SK-N-MC (cell line): ENCODE results near the gene S100P.
A peak's percentile ranks its signal among the peaks of the same experiment; 100 is the strongest.

Experiments used
- DNase-seq: peaks from one replicate; pipeline ENCODE4 v3.0.0-alpha.2; 2011; ENCODE audit warnings: low read depth, low spot score
- H3K27ac ChIP-seq: fragments of 200-600 bp; sonication (generic); 2 replicates; pipeline ENCODE4 v1.5.1; 2016; ENCODE audit warnings: mixed run types
- H3K36me3 ChIP-seq: fragments of 200-600 bp; sonication (generic); 2 replicates; pipeline ENCODE4 v1.6.1; 2017; ENCODE audit warnings: antibody characterized with exemption, low read length, mixed read lengths; ENCODE audit not compliant: insufficient read depth
- H3K4me3 ChIP-seq: fragments of 200-600 bp; sonication (generic); 2 replicates; pipeline ENCODE4 v1.5.1; 2016
- H3K9ac ChIP-seq: fragments of 200-600 bp; sonication (generic); 2 replicates; pipeline ENCODE4 v1.8.0; 2017; ENCODE audit warnings: mixed run types, mixed read lengths; ENCODE audit not compliant: insufficient read length
- H3K9me3 ChIP-seq: fragments of 200-600 bp; sonication (generic); 2 replicates; pipeline ENCODE4 v1.6.1; 2017; ENCODE audit warnings: low read depth, mild to moderate bottlenecking, antibody characterized with exemption, low read length, moderate library complexity, mixed read lengths
- EZH2 ChIP-seq: fragments of 200-600 bp; sonication (generic); IDR thresholded peaks from one replicate; pipeline ENCODE4 v1.6.1; 2017; ENCODE audit warnings: antibody characterized with exemption
- FOXP2 ChIP-seq: optimal IDR thresholded peaks from 2 replicates; pipeline ENCODE3; 2011; ENCODE audit warnings: mild to moderate bottlenecking, moderate library complexity; ENCODE audit not compliant: insufficient read depth; ENCODE audit errors: extremely low read length, control extremely low read depth
- POLR2AphosphoS5 ChIP-seq: IDR thresholded peaks from 2 replicates; pipeline ENCODE4 v1.6.1; 2012; ENCODE audit warnings: mild to moderate bottlenecking, low read depth, low read length, borderline replicate concordance

Gene S100P

GRCh38 chr4:6699903-6700302 lies 6.2 kb downstream of the S100P start:
- H3K27ac ChIP-seq, result no peak overlapping the region
- no peak for TF ChIP-seq FOXP2
- TF ChIP-seq POLR2AphosphoS5, result no peak
- TF ChIP-seq EZH2, result no peak
- H3K36me3 ChIP-seq, result peaks cover 8% of the 10 kb centered on the region; the same call in 1 of the 2 replicates
- no peak overlapping the region for H3K4me3 ChIP-seq
- no peak for DNase-seq
- no peak overlapping the region for H3K9ac ChIP-seq
- H3K9me3 ChIP-seq, result no peaks in the 10 kb centered on the region

GRCh38 chr4:6701371-6701770 lies 7.7 kb downstream of the S100P start:
- H3K4me3 ChIP-seq, result no peak overlapping the region
- no peak for TF ChIP-seq POLR2AphosphoS5
- TF ChIP-seq EZH2, result no peak
- TF ChIP-seq FOXP2, result no peak
- DNase-seq, result no peak

GRCh38 chr4:6702761-6703160 lies 9.1 kb downstream of the S100P start:
- no peak overlapping the region for H3K4me3 ChIP-seq
- H3K9me3 ChIP-seq, result no peaks in the 10 kb centered on the region
- H3K36me3 ChIP-seq, result peaks cover 14% of the 10 kb centered on the region
- DNase-seq, result no peak
- TF ChIP-seq EZH2, result no peak
- TF ChIP-seq POLR2AphosphoS5, result no peak
- TF ChIP-seq FOXP2, result no peak
- no peak overlapping the region for H3K9ac ChIP-seq
- no peak overlapping the region for H3K27ac ChIP-seq

More at GRCh38 chr4:6701371-6701770, 7.7 kb downstream of the S100P start:
- H3K36me3 ChIP-seq, result peaks cover 8% of the 10 kb centered on the region; the same call in 1 of the 2 replicates
- no peaks in the 10 kb centered on the region for H3K9me3 ChIP-seq
- no peak overlapping the region for H3K27ac ChIP-seq
- H3K9ac ChIP-seq, result no peak overlapping the region

DNA sequence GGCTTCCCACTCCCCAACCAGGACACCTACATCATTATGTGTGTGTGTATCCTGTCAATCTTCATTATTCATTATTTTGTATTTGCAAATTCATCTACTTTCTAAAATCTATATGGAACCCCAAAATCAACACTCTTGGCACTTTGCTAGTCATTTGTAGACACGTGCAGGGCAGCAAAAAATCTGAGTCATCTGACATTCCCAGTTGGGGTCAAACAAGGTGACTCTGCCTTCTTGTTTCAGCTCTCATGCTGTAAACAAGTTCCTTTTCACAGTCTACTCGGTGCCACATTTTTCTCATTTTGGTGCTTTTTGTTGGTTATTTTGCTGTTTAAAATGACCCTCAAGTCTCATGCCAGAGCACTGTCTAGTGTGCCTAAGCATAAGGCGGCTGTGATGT lies 10.1 kb downstream of the S100P start:
- Histone ChIP-seq H3K27ac (no peak overlapping the region), H3K4me3 (no peak overlapping the region), H3K36me3 (peaks cover 17% of the 10 kb centered on the region), H3K9me3 (no peaks in the 10 kb centered on the region), H3K9ac (no peak overlapping the region)
- TF ChIP-seq FOXP2 (no peak), POLR2AphosphoS5 (no peak)
- DNase-seq, result no peak

DNA sequence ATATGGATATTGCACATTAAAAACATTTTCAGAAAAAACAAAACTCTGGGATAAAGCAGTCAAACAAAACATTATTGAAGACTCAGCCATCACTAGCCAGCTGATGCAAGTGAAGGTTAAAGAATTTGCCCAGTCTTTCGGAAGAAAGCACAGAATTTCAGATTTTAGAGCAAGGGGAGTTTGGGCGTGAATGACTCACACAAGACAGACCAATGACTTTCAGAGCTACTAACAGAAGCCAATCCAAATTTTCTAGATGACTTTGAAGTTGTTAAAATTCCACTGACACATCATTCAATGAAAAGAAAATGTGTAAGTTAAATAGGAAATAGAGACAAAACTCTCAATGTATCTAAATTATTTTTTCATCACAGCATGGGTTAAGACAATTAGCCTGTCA lies 12.0 kb downstream of the S100P start:
- Histone ChIP-seq H3K36me3 (peaks cover 17% of the 10 kb centered on the region), H3K4me3 (no peak overlapping the region), H3K9ac (no peak overlapping the region), H3K9me3 (no peaks in the 10 kb centered on the region), H3K27ac (no peak overlapping the region)
- DNase-seq, result no peak
- TF ChIP-seq FOXP2, result no peak
- TF ChIP-seq EZH2, result no peak

DNA sequence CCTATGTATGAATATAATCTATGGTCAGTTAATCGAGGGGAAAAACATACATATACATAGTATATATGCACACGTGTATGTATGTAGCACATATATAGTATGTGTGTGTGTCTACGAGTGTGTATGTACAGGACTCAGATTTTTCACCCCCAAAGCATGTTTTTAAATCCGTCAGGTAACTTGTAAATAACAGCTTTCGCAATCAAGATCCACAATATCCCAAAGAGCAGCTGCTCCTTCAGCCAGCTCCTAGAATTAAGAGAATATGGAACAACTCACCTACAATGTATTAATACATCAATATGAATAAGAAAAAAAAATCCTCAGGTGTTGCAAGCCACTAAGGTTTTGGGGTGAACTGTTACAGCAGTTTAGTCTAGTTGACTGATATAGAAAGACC lies 12.5 kb downstream of the S100P start:
- Histone ChIP-seq H3K9ac (no peak overlapping the region), H3K36me3 (peaks cover 17% of the 10 kb centered on the region)
- no peak for TF ChIP-seq POLR2AphosphoS5
- no peak for TF ChIP-seq EZH2
- no peak for TF ChIP-seq FOXP2

DNA sequence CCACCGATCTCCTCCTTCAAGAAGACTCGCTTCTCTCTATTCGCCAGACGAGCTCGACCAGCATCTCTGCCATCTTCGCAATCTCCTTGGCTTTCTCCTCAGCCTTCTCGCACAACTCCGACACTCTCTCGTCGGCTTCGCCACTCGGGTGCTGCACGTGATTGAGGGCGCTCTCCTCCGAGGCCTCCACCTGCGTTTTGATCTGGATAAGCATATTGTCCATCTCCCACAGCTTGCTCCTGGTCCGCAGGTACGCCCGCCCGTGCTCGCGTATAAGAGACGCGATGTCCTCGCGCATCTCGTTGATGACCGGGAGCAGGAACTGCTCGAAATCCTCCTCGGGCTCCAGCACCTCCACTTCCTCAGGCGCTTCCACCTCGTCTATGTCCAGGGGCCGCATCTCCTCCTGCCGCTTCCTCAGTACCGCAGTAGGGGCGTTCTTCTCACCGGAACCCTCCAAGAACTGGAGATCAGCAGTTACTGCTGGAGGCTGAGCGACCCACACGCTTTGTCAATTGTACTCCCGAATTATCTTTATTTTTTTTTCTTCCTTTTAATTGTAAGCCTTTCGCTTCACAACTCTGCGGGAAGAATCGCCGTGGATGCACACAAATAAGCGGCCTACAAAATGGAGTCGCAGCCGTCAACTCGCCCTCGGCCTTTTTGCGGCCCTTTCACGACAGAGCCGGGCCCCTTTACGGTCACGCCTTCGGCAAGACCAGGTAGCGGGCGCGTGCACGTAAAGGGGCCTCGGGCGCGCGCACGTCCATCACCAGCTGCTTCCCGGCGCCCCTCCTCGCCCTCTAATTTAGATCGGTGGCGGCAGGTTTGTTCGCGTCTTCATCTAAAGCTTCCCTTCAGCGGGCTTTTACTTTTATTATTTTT lies 15.8 kb downstream of the S100P start, which contains the start of gene MRFAP1L1:
Gene MRFAP1L1 (minus strand): TSS at position 636 of the 885 bp plus-strand sequence. CDS start 236 bp downstream, at position 400.
- Histone ChIP-seq H3K36me3 (peaks cover 9% of the 10 kb centered on the region), H3K9ac (peak within 1 kb of the TSS; percentile 87), H3K9me3 (no peaks in the 10 kb centered on the region), H3K4me3 (peak within 1 kb of the TSS; percentile 87), H3K27ac (peak within 1 kb of the TSS; percentile 50; the same call in 1 of the 2 replicates)
- TF ChIP-seq EZH2 (no peak), POLR2AphosphoS5 (peak; percentile 67; the same call in 1 of the 2 replicates)
- DNase-seq, result peak; percentile 57

More for the DNA sequence above, 12.5 kb downstream of the S100P start:
- Histone ChIP-seq H3K9me3 (no peaks in the 10 kb centered on the region), H3K27ac (no peak overlapping the region), H3K4me3 (no peak overlapping the region)
- no peak for DNase-seq

DNA sequence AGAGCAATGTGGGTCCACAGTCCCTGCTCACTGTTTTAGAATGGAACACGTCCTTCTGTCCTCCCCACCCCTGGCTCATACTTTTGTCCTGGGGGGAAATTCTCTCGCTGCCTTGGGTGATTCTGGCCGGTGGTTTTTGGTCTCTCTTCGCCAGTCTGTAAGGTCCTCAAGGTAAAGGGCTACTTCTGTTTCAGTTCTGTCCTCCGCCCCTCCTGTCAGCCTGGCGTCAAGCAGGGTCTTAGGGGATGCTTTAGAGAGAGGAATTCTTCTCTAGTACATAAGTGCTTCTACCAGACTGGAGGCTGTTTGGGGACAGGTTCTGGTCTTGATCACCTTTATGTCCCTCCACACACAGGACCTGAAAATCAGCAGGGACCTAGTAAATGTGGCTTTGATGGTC lies 16.6 kb downstream of the S100P start:
- no peaks in the 10 kb centered on the region for H3K9me3 ChIP-seq
- H3K27ac ChIP-seq, result no peak overlapping the region
- peak overlapping the region; percentile 87 for H3K4me3 ChIP-seq
- TF ChIP-seq FOXP2, result no peak
- peak overlapping the region; percentile 74 for H3K9ac ChIP-seq
- no peak for DNase-seq
- peaks cover 9% of the 10 kb centered on the region for H3K36me3 ChIP-seq
